MM.1S (cell line): ENCODE results near the gene C11orf86.

Experiments used
- CTCF ChIP-seq: fragments of 300-600 bp; sonication (generic); IDR thresholded peaks from 2 replicates; pipeline ENCODE4 v1.5.1; 2016; ENCODE audit warnings: antibody characterized with exemption, low read length, mixed read lengths
- EZH2 ChIP-seq: fragments of 300-600 bp; sonication (generic); optimal IDR thresholded peaks from 2 replicates; pipeline ENCODE3; 2017; ENCODE audit warnings: low read depth, mild to moderate bottlenecking, antibody characterized with exemption, low read length, mixed read lengths
- EZH2phosphoT487 ChIP-seq: fragments of 300-600 bp; sonication (generic); IDR thresholded peaks from 2 replicates; pipeline ENCODE4 v1.6.1; 2018; ENCODE audit warnings: antibody characterized with exemption, low read length

DNA sequence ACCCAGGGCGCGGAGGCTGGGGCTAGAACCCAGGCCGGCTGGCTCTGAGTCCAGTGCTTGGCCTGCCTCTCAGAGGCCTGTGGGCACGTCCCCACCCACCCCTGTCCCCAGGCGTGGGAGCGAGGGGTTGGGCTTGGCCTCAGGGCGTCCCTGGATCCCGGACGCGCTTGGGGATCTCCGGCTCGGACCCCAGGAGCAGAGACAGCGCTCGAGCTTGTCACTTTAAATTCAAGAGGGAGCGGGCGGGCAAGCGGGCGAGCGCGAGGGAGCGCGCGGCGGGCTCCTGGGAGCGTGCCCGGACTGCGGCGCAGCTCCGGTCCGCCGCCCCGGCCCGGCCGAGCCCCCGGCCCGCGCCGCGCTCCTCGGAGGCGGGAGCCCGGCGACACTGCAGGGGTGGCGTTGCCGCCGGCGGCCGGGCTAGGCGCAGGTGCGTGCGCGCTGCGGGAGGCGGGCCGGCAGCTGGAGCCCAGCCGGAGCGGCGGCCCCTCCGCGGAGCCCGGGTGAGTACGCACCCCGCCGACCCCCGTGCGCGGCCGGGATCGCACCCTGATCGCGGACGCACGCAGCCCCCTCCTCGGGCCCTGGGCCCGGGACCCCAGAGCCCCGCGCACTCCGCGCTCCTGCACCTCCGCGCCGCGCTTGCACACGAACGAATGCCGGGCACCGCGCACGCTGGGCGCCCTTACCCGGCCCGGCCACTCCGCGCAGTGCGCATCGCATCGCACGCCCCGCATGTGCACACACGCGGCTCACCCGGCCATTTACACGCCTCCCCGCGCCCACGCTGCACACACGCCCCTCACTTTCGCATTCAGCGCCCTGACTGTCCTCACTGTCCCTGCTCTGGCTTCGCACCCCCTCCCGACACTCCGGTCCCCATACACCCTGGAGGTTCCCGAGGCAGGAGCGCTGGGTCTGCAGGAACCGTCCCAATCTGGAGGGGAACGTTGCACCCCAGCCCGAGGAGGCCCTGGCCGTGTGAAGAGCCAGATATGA lies 48.2 kb downstream of the C11orf86 start, which contains the start of gene SYT12:
- TF ChIP-seq CTCF (no peak), EZH2phosphoT487 (no peak), EZH2 (no peak)
